Ramos (cell line): ENCODE measurements around the gene INVS.
"Not testable (repeated sequence)": the region's sequence is repeated elsewhere in the genome, so short reads cannot be mapped to it uniquely, and the experiment has no call there.

Source experiments
- in situ Hi-C: fragments of 300-500 bp; cut with MboI; formaldehyde crosslinking; loops from one replicate; pipeline ENCODE4 v1.14.3; 2022; ENCODE audit warnings: low sequenced_read_pairs; ENCODE audit not compliant: unreplicated experiment

The INVS gene

GRCh38 chr9:100098887-100099721 is at the start of gene INVS, which contains the start of gene ERP44:
Gene INVS (plus strand): TSS chr9:100099243. CDS start chr9:100104522, 5,279 bp downstream.
Gene ERP44 (minus strand): TSS chr9:100099000. CDS start chr9:100098840, 160 bp downstream.
- in situ Hi-C loops = loop anchor here (25.0 kb wide), 1 partner anchor 1987 kb away; the partner anchor contains the start of gene TRIM14

- in situ Hi-C loops = no loop called here
Measured at GRCh38 chr9:100049551-100049950, 49.5 kb upstream of the INVS start.

GRCh38 chr9:100052375-100052774 is 46.7 kb upstream of the INVS start:
- in situ Hi-C loops = no loop called here

GRCh38 chr9:100056561-100056960 is 42.5 kb upstream of the INVS start:
- in situ Hi-C loops = no loop called here

GRCh38 chr9:100057624-100058023 is 41.4 kb upstream of the INVS start:
- in situ Hi-C loops = no loop called here

GRCh38 chr9:100058699-100059579 is 40.1 kb upstream of the INVS start:
- in situ Hi-C loops = no loop called here

- in situ Hi-C loops = not testable (repeated sequence)
Measured at GRCh38 chr9:100062683-100063082, 36.4 kb upstream of the INVS start.

- in situ Hi-C loops = no loop called here
Measured at GRCh38 chr9:100063185-100063584, 35.9 kb upstream of the INVS start.

- in situ Hi-C loops = no loop called here
Measured at GRCh38 chr9:100064872-100065581, 34.0 kb upstream of the INVS start.

- in situ Hi-C loops = no loop called here
Measured at GRCh38 chr9:100066539-100066938, 32.5 kb upstream of the INVS start.

- in situ Hi-C loops = not testable (repeated sequence)
Measured at GRCh38 chr9:100067990-100068389, 31.1 kb upstream of the INVS start.

- in situ Hi-C loops = not testable (repeated sequence)
Measured at GRCh38 chr9:100069068-100069467, 30.0 kb upstream of the INVS start.

- in situ Hi-C loops = no loop called here
Measured at GRCh38 chr9:100070104-100071041, 28.7 kb upstream of the INVS start.

- in situ Hi-C loops = no loop called here
Measured at GRCh38 chr9:100071271-100071670, 27.8 kb upstream of the INVS start.

- in situ Hi-C loops = no loop called here
Measured at GRCh38 chr9:100072805-100073204, 26.2 kb upstream of the INVS start.

- in situ Hi-C loops = no loop called here
Measured at GRCh38 chr9:100074093-100074492, 24.9 kb upstream of the INVS start.

- in situ Hi-C loops = loop anchor here (25.0 kb wide), 1 partner anchor 1963 kb away; the partner anchor contains the start of gene TRIM14
Measured at GRCh38 chr9:100074989-100075388, 24.1 kb upstream of the INVS start.

- in situ Hi-C loops = loop anchor here (25.0 kb wide), 1 partner anchor 1964 kb away; the partner anchor contains the start of gene TRIM14
Measured at GRCh38 chr9:100076256-100076655, 22.8 kb upstream of the INVS start.

GRCh38 chr9:100082782-100083181 is 16.3 kb upstream of the INVS start:
- in situ Hi-C loops = loop anchor here (25.0 kb wide), 1 partner anchor 1970 kb away; the partner anchor contains the start of gene TRIM14
